ENCODE results near the gene BAD.

BAD gene

GRCh38 chr11:64229090-64229743, 55.2 kb downstream of the BAD start:
- DNase-seq (ENCODE audit: low read depth, low spot score): no peak

- no peak for DNase-seq (ENCODE audit: low read depth, low spot score)
Measured at GRCh38 chr11:64227405-64227956, 57.0 kb downstream of the BAD start.

DNA sequence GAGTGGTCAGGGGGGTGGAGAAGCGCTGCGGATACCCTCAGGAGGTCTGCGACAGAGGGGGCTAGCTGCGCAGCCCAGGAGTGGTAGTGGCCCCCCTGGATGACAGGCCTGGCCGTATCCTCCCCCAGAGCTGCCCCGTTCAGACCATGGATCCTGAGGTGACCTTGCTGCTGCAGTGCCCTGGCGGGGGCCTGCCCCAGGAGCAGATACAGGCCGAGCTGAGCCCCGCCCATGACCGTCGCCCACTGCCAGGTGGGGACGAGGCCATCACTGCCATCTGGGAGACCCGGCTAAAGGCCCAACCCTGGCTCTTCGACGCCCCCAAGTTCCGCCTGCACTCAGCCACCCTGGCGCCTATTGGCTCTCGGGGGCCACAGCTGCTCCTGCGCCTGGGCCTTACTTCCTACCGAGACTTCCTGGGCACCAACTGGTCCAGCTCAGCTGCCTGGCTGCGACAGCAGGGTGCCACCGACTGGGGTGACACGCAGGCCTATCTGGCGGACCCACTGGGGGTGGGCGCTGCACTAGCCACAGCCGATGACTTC, 57.9 kb downstream of the BAD start:
- no peak for DNase-seq (ENCODE audit: low read depth, low spot score)

GRCh38 chr11:64225608-64226506, 58.6 kb downstream of the BAD start, which contains the start of the genes NUDT22 and TRPT1:
NUDT22 (plus strand) TSS chr11:64226274; CDS start chr11:64226653, 379 bp downstream.
TRPT1 (minus strand) TSS chr11:64226186; CDS start chr11:64225860, 326 bp downstream.
- peak; percentile 88 for DNase-seq (ENCODE audit: low read depth, low spot score)

- DNase-seq (ENCODE audit: low read depth, low spot score): no peak
Measured at GRCh38 chr11:64224891-64225607, 59.4 kb downstream of the BAD start.

DNA sequence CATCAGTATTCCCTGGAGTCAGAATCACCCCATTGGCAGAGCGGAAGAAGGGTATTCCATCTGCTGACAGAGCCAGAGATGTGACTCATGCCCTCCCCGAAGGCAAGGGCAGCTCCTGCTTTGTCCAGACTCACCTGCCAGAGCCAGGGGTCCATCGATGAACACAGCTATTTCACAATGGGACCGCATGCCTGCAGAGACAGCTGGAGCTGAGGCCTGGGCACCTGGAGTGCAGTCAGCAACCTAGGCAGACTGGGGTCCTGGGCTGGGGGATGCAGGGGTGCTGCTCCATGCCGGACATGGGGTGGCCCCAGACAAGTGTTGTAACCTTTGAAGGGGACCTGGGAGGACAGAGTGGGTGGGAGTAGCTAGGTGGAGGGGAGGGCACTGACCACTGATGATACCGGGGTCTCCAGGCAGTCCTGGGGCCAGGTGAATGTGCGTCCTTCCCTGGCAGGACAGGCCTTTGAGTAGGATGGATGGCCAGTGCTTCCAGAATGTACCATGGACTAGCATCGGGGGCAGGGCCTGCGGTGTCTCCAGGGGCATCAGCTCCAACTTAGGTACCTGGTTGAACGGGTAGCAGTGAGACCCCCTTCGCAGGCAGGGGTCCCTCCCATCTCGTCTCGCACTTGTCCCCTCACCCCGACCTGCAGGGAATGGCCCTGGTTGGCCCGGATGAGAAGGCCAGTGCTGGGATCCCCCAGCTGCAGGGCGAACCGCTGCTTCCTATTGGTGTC, 60.1 kb downstream of the BAD start:
- no peak for DNase-seq (ENCODE audit: low read depth, low spot score)

DNA sequence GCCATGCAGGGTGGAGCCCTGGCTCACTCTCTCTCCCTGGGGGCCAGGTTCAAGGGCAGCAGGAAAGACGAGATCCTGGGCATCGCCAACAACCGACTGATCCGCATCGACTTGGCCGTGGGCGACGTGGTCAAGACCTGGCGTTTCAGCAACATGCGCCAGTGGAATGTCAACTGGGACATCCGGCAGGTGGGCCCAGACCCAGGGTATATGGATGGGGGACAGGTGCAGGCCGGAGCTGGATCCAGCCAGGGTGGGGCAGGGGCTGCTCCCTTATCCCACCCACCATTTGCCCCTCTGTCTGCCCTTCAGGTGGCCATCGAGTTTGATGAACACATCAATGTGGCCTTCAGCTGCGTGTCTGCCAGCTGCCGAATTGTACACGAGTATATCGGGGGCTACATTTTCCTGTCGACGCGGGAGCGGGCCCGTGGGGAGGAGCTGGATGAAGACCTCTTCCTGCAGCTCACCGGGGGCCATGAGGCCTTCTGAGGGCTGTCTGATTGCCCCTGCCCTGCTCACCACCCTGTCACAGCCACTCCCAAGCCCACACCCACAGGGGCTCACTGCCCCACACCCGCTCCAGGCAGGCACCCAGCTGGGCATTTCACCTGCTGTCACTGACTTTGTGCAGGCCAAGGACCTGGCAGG, 61.3 kb downstream of the BAD start:
- DNase-seq (ENCODE audit: low read depth, low spot score): no peak

GRCh38 chr11:64222651-64223000, 61.8 kb downstream of the BAD start:
- DNase-seq (ENCODE audit: low read depth, low spot score): no peak

DNA sequence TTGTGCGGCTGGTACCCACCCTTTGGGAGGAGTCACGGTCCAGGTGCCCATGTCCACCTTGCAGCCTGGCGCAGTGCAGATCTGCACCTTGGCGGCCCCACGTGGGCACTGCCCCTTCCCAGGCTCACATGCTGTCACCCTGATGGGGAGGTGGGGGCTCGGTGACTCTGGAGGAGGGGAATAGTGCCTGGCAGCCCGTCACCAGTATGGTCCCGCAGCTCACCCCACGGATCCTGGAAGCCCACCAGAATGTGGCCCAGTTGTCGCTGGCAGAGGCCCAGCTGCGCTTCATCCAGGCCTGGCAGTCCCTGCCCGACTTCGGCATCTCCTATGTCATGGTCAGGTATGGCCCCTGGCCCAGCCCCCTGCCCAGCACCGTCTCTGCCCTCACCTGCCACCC, 63.7 kb downstream of the BAD start:
- DNase-seq (ENCODE audit: low read depth, low spot score): no peak

DNA sequence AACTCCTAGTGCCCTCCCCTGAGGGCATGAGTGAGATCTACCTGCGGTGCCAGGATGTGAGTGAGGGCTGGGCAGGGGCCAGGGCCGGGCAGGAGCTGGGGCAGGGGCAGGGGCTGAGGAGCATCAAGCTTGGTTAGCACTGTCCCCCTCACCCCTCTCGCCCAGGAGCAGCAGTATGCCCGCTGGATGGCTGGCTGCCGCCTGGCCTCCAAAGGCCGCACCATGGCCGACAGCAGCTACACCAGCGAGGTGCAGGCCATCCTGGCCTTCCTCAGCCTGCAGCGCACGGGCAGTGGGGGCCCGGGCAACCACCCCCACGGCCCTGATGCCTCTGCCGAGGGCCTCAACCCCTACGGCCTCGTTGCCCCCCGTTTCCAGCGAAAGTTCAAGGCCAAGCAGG, 64.2 kb downstream of the BAD start:
- DNase-seq (ENCODE audit: low read depth, low spot score): no peak

All from activated naive CD8-positive, alpha-beta T cell treated with anti-CD3 and anti-CD28 coated beads, Interleukin-2, amount 50 U/mL, for 16 hours (primary cell).